ENCODE data around the gene COPG2.

DNA sequence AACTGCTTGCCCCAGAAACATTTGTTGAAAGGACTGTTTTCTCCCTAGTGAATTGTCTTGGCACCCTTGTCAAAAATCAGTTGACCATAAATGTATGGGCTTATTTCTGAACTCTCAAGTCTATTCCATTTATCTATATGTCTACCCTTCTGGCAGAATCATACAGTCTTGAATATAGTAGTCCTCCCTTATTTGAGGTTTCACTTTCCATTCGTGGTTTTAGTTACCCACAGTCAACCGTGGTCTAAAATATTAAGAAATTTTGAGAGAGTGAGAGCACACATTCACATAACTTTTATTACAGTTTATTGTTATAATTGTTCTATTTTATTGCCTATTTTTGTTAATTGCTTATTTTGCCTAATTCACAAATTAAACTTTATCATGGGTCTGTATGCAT lies 210.3 kb downstream of the COPG2 start:
- TF ChIP-seq, protein P1, sequence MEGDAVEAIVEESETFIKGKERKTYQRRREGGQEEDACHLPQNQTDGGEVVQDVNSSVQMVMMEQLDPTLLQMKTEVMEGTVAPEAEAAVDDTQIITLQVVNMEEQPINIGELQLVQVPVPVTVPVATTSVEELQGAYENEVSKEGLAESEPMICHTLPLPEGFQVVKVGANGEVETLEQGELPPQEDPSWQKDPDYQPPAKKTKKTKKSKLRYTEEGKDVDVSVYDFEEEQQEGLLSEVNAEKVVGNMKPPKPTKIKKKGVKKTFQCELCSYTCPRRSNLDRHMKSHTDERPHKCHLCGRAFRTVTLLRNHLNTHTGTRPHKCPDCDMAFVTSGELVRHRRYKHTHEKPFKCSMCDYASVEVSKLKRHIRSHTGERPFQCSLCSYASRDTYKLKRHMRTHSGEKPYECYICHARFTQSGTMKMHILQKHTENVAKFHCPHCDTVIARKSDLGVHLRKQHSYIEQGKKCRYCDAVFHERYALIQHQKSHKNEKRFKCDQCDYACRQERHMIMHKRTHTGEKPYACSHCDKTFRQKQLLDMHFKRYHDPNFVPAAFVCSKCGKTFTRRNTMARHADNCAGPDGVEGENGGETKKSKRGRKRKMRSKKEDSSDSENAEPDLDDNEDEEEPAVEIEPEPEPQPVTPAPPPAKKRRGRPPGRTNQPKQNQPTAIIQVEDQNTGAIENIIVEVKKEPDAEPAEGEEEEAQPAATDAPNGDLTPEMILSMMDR (IDR thresholded peaks at IDR 0.05), result no peak
- no peak for TF ChIP-seq EP300 (IDR thresholded peaks at IDR 0.05)
